DOHH2 (cell line): ENCODE data around the gene ACTR1A.

Experiments
- H3F3A ChIP-seq: fragments of 200-600 bp; sonication (generic), shearing (Covaris generic); 2 replicates; pipeline ENCODE4 v1.6.0; 2016; ENCODE audit warnings: antibody characterized with exemption, mild to moderate bottlenecking; ENCODE audit not compliant: control insufficient read depth, insufficient read depth
- H3K27ac ChIP-seq: fragments of 200-600 bp; sonication (generic); 2 replicates; pipeline ENCODE4 v1.5.1; 2014; ENCODE audit warnings: low read depth, mild to moderate bottlenecking, low read length, moderate library complexity
- H3K27me3 ChIP-seq: fragments of 200-600 bp; sonication (generic); 2 replicates; pipeline ENCODE4 v1.6.1; 2014; ENCODE audit warnings: mild to moderate bottlenecking, low read length, mixed read lengths; ENCODE audit not compliant: control insufficient read depth
- H3K36me3 ChIP-seq: fragments of 200-600 bp; sonication (generic); 2 replicates; pipeline ENCODE4 v1.6.1; 2014; ENCODE audit warnings: mild to moderate bottlenecking, low read length, moderate library complexity, mixed read lengths; ENCODE audit not compliant: control insufficient read depth
- H3K4me1 ChIP-seq: fragments of 200-600 bp; sonication (generic); 2 replicates; pipeline ENCODE4 v1.6.1; 2014; ENCODE audit warnings: mild to moderate bottlenecking, low read length, mixed read lengths; ENCODE audit not compliant: control insufficient read depth
- H3K4me2 ChIP-seq: fragments of 200-600 bp; sonication (generic); 2 replicates; pipeline ENCODE4 v1.6.0; 2014; ENCODE audit warnings: mild to moderate bottlenecking, low read length, moderate library complexity
- H3K4me3 ChIP-seq: fragments of 200-600 bp; sonication (generic); 2 replicates; pipeline ENCODE4 v1.5.1; 2014; ENCODE audit warnings: mild to moderate bottlenecking, low read length, mixed read lengths
- H3K79me2 ChIP-seq: fragments of 200-600 bp; sonication (generic); 2 replicates; pipeline ENCODE4 v1.6.1; 2014; ENCODE audit warnings: mild to moderate bottlenecking, low read length, mixed read lengths; ENCODE audit not compliant: control insufficient read depth
- H3K9me2 ChIP-seq: fragments of 200-600 bp; sonication (generic); replicated peaks from 2 replicates; pipeline ENCODE4 v1.6.1; 2014; ENCODE audit warnings: mild to moderate bottlenecking, low read length, mixed read lengths; ENCODE audit not compliant: control insufficient read depth
- H3K9me3 ChIP-seq: fragments of 200-600 bp; sonication (generic); 2 replicates; pipeline ENCODE4 v1.6.1; 2014; ENCODE audit warnings: antibody characterized with exemption, low read length, mixed read lengths; ENCODE audit not compliant: control insufficient read depth, insufficient read depth
- H4K20me1 ChIP-seq: fragments of 200-600 bp; sonication (generic); 2 replicates; pipeline ENCODE4 v1.6.0; 2014; ENCODE audit warnings: low read depth, mild to moderate bottlenecking, antibody characterized with exemption, low read length, moderate library complexity; ENCODE audit not compliant: control insufficient read depth, insufficient read depth
- CTCF ChIP-seq: fragments of 200-600 bp; sonication (generic); IDR thresholded peaks from one replicate; pipeline ENCODE4 v1.5.1; 2014; ENCODE audit warnings: antibody characterized with exemption, mild to moderate bottlenecking, low read depth, low read length; ENCODE audit not compliant: poor library complexity, severe bottlenecking
- EZH2phosphoT487 ChIP-seq: fragments of 200-600 bp; sonication (generic); IDR thresholded peaks from 2 replicates; pipeline ENCODE4 v1.6.1; 2017; ENCODE audit warnings: borderline replicate concordance, mild to moderate bottlenecking, antibody characterized with exemption, low read length, moderate library complexity, mixed read lengths

Gene ACTR1A

GRCh38 chr10:102508506-102508905 is 6.0 kb upstream of the ACTR1A start:
- Histone ChIP-seq H3F3A (peaks cover 5% of the 10 kb centered on the region), H3K79me2 (peaks cover 22% of the 10 kb centered on the region), H3K9me2 (no peaks in the 10 kb centered on the region), H3K36me3 (peaks cover 30% of the 10 kb centered on the region), H3K4me1 (peaks cover 27% of the 10 kb centered on the region), H3K4me3 (no peak overlapping the region), H4K20me1 (no peaks in the 10 kb centered on the region), H3K9me3 (no peaks in the 10 kb centered on the region), H3K27ac (no peak overlapping the region), H3K4me2 (no peak overlapping the region), H3K27me3 (no peaks in the 10 kb centered on the region)
- TF ChIP-seq EZH2phosphoT487 (no peak), CTCF (no peak)

GRCh38 chr10:102507521-102507920 is 5.0 kb upstream of the ACTR1A start:
- Histone ChIP-seq H3K9me2 (no peaks in the 10 kb centered on the region), H3K4me1 (peaks cover 33% of the 10 kb centered on the region), H3K4me2 (no peak overlapping the region), H3K27ac (no peak overlapping the region), H3K79me2 (peaks cover 22% of the 10 kb centered on the region), H3K4me3 (no peak overlapping the region), H4K20me1 (no peaks in the 10 kb centered on the region), H3K36me3 (peaks cover 22% of the 10 kb centered on the region), H3F3A (peaks cover 10% of the 10 kb centered on the region), H3K27me3 (no peaks in the 10 kb centered on the region), H3K9me3 (no peaks in the 10 kb centered on the region)
- no peak for TF ChIP-seq CTCF
- no peak for TF ChIP-seq EZH2phosphoT487

- H3K4me3 ChIP-seq: peak overlapping the region; percentile 99; the same call in 1 of the 2 replicates
- peaks cover 7% of the 10 kb centered on the region for H3F3A ChIP-seq
- peaks cover 28% of the 10 kb centered on the region for H3K4me1 ChIP-seq
- peaks cover 13% of the 10 kb centered on the region for H3K36me3 ChIP-seq
- peaks cover 39% of the 10 kb centered on the region for H3K79me2 ChIP-seq
- no peak for TF ChIP-seq EZH2phosphoT487
- no peak for TF ChIP-seq CTCF
- H3K27ac ChIP-seq: no peak overlapping the region
- no peaks in the 10 kb centered on the region for H3K9me2 ChIP-seq
- peak overlapping the region; percentile 97 for H3K4me2 ChIP-seq
- H4K20me1 ChIP-seq: peaks cover 11% of the 10 kb centered on the region
- H3K9me3 ChIP-seq: no peaks in the 10 kb centered on the region
- H3K27me3 ChIP-seq: no peaks in the 10 kb centered on the region
These were observed 3.1 kb upstream of the ACTR1A start for GRCh38 chr10:102505462-102506115.
